HTERT RPE-1 (cell line): ENCODE results near the gene COX7B2.

ENCODE experiments used
- in situ Hi-C: fragments of 300-500 bp; cut with MboI; formaldehyde crosslinking; loops from 4 replicates; pipeline ENCODE4 v1.14.3; 2020; ENCODE audit warnings: low sequenced_read_pairs

Gene COX7B2

GRCh38 chr4:46730075-46730474 is 179.0 kb downstream of the COX7B2 start:
- in situ Hi-C loops: no loop called here

- in situ Hi-C loops: no loop called here
Observed at GRCh38 chr4:46720055-46720454, 189.0 kb downstream of the COX7B2 start.

GRCh38 chr4:46717950-46718349 is 191.1 kb downstream of the COX7B2 start:
- in situ Hi-C loops: no loop called here

DNA sequence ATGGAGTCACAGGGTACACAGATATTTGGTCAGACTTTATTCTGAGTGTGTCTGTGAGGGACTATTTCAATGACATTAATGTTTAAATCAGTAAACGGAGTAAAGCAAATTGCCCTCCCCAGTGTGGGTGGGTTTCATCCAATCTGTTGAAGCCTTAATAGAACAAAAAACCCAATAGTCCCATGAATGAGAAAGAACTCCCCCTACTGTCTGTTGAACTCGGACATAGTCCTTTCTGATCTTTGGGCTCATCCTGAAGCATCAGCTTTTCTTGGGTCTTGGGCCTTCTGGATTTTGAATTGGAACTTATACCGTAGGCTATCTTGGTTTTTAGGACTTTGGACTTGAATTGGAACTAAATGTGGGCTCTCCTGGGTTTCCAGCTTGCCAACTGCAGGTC is 193.6 kb downstream of the COX7B2 start:
- in situ Hi-C loops: no loop called here

DNA sequence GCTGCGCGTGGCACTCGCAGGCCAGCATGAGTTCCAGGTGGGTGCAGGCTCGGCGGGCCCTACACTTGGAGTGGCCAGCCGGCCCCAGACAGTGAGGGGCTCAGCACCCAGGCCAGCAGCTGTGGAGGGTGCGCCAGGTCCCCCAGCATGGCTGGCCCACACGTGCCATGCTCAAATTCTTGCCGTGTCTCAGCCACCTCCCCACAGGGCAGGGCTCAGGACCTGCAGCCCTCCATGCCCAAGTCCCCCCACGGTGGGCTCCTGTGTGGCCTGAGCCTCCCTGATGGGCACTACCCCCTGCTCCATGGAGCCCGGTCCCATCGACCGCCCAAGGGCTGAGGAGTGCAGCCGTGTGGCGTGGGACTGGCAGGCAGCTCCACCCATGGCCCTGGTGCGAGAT is 210.2 kb downstream of the COX7B2 start:
- in situ Hi-C loops: no loop called here
